Hematopoietic multipotent progenitor cell treated with erythropoietin and hydrocortisone succinate and interleukin-3 and kit ligand, for 6 days (in vitro differentiated cells): ENCODE data around the gene COL9A3.

Source experiments
- DNase-seq: peaks from one replicate; pipeline ENCODE4 v3.0.0-alpha.2; 2015

The COL9A3 gene

DNA sequence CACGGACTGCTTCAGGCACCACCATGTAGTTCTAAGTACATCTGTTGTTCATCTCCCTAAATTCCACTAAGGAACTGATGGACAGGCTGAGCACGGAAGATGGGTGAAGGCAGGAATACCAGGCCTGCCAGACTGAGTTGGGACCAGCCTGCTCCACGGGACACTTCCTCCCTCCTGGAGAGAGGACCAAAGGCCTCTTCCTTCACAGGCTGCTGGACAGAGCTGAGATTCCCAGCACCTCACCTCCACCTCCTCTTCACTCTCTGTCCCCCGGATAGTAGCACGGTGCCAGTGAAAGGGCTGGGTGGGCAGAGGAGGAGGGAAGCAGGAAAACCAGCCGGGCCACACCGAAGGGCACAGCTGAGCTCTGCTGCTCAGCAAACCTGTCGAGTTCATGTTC, 67.7 kb downstream of the COL9A3 start:
- no peak for DNase-seq

DNA sequence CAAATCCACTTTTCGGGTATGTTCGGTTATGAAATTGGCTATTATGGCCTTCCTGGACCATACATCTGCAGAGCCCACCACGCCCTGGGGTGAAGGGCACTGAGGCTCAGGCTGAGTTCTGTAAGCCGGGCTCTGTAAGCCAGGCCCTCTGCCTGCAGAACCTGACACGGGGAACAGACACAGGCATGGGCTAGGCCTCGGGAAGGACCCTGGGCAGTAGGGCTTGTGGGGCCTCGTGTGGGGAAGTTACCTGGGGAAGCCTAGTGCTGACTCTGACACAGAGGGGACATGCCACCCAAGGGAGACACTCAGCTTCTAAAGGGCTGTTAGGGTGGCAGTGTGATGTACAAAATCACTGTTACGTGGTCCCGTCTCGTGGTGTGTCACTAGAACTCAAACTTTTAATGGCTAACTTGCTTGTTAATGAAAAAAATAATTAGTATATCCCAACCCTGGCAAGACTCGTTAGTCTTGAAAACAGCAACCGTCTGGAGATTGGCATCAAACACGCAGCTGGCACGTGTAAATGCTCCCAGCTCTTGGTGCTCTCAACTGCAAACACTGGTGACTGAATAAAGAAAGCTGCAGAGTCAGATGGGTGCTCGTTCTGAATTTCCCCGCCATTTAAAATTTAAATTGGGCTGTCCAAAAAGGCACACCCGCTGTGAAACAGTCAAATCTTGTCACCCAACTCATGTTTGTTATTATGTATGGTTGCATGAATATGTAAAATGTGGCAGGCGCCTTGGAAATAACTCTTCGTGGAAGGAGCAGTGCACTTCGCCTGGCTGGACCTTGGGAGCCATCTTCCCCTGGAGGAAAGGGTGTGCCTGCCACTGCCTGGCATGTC, 68.4 kb downstream of the COL9A3 start:
- no peak for DNase-seq

DNA sequence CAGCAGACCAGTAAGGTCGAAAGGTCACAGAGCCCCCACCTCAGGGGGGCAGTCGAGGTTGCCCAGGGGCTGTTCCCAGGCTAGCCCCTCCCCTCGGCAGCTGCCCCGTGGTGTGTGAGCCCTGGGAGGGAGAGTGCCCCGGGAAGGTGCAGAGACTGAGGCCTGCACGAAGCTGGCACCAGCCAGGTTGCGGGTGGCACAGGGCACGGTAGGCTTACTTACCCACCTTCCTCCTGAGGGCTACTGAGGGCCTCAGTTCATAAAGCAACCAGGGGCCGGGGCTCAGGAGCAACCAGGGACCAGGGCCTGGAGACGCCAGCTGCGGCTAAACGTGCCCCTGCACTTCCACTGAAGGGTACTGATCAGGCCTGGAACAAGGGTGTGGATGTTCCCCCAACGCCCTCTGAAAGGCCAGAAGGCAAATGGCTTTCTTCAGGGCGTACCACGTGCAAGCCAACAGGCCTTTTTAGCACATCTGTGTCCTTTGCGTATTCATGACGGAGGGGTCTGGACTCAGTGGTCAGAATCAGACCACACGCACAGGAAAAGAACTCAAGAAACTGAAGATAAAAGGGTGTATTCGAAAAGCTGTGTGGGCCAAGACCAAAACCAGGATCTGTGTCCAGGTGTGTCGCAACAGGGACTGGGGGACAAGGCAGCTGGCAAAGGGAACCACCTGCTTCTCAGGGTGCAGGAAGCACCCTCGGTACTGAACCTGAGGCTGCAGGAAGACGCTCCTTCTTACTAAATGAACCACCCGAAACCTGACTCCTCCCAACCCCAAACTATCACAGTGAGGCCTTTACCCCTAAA, 69.3 kb downstream of the COL9A3 start:
- DNase-seq: no peak

DNA sequence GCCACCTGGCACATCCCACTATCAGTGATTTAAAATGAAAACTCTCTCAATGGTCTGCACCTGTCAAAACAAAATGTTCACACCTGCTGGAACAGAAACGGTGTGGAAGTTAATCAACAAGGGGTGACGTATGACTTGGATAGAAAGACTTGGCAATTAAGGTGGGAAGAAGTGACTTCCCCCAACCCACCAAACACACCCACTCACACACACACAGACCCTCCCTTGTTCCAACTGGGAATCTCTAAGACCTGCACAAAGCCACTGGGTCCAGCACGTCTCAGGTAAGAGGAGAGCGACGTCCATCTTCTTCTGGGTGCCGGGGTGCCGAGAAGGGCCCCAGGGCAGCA, 69.8 kb downstream of the COL9A3 start:
- no peak for DNase-seq

DNA sequence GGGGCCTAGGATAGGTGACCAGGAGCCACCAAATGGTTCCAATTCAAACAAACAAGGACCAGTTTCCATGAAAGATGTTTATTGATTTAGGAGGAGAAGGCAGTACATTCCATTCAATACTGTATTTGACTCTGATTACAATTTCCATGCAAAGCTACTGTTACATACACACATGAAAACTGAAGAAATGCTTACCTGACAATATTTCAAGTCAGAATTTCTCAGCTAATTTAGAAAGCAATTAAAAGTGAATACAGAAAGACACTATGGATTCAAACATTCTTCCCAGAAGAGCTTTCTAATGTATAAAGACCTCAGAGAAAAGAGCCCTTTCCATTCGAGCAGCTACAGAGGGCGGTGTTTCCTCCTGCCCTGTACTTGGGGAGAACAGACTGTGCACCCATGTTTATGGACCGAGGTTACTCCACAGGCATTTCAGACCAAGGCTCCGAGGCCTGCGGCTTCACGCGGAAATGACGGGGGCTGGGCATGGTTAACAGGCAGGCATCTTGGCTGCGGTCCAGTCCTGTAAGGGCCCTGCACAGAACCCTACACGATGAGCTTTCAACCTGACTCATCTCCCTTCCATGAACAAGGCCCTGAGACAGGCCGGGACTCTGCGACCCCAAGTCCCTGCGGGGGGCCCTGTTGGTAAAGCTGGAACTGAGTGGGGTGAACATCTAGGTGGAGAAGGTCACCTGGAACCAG, 70.5 kb downstream of the COL9A3 start:
- DNase-seq: peak; percentile 83

DNA sequence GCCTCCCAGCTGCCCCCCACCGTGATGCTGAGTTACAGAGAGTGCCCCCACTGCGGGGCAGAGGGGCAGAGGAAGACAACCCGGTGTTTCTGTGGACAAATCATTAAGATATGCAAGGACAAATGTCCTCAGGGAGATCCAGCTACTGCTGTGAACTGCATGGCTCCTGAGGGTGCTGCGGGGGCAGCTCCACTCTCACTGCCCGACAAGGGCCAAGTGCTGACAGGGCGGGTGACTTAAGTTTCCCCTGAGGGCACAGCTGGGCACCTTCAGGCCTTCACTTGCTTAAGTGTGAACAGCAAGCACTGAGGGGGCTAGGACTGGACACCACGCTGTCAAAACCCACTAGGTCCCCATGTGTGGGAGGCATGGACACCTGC, 71.0 kb downstream of the COL9A3 start:
- DNase-seq: no peak

DNA sequence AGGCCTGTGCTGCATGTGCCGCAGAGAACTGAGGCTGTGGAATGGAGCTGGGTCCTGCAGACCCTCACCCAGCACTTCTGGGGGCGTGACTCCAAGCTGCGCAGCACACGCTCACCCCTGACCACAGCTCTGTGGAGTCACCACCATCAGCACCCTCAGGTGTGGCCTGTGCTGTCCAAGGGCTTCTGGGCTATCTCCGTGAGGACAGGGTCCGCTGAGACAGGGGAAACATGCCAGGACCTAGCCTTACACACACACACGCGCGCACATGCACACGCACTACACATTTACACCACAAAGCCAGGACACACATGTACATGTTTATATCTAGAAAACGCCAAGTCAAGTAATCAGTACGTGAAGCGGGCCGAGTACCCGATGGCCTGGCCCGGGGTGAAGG, 71.6 kb downstream of the COL9A3 start:
- no peak for DNase-seq

DNA sequence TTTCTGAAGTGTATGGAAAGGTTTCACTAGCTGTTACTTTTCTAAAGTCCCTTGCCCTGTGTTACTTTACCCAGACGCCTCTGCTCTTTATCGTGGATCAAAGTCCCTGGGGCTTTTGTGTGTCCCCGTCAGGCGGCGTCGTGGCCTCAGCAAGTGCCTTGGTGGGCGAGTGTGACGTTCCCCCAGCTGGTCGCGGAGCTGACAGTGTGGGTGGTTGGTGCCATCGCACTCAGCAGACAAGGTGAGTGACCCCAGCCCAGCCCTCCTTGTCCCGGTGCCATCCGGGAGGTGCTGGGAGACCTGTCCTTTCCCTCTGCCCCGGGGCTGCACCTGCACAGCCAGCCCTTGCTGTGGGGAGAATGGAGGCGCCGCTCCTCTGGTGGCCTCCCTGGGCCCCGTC, 72.1 kb downstream of the COL9A3 start:
- DNase-seq: no peak

DNA sequence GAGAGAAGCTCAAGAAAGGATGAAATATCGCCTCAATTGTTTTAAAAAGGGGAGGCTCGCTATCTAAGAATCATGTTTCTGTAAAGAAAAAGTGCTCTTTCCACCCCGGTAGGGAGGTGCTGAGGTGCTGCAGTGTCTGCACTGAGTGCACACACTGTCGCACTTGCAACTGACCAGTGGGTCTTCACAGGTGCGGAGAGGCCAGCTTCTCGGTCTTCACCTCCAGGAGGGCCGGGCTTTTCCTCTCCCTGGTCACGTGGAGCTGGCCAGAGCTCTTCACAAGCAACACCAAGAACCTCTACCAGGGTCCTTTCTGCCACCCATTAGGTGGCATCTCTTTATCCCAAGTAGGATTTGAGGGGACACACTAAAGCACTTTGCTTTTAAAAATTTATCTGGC, 72.6 kb downstream of the COL9A3 start:
- no peak for DNase-seq

DNA sequence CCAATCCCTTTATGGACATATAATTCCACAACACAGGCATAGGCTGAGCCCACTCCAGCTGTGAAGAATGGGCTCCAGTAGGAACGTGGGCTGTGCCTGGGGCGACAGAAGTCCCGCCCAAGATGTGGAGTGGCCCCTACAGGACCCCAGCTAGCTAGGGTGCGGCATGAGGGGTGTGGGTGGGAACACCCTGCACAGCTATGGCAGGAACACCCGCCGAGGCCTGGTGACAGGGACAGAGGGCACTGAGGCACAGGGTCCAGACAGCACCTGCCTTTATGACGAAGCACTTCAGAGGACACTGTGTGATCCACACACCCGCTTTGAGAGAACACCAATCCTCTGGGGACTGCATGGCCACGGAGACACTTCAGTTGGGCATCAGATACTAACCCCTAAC, 73.0 kb downstream of the COL9A3 start:
- DNase-seq: no peak

DNA sequence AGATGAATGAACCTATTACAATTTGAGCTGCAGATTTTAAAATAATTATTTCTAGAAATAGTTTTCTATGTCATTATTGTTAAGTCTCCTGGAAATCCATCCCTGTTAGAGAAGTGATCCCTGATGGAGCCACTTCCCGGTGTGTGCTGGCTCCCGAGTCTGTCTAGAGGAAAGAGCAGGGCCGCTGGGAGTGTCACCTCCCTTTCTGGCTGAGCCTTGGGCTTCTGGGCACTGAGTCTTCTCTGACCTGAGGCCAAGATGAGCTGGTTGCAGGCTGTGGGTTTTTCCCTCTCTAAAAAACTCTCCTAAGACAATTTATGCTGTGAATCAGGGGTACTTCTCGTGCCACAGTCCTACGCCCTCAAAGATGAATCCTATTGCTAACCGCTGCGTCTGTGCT, 73.6 kb downstream of the COL9A3 start:
- no peak for DNase-seq
